HepG2 (cell line): ENCODE data around the gene VPS11. TPM values are rescaled to one million over a fixed set of nuclear protein-coding genes. Genes with fewer than 3 reads are reported as not detected.

Source experiments
- ATM ChIP-seq: fragments of 450-650 bp; IDR thresholded peaks from 2 replicates; pipeline ENCODE4 v1.7.1; 2017; ENCODE audit warnings: mild to moderate bottlenecking, borderline replicate concordance
- HCFC1 ChIP-seq: fragments of 150-350 bp; IDR thresholded peaks from 2 replicates; pipeline ENCODE4 v1.6.1; 2014; ENCODE audit warnings: low read depth, low read length
- IRF2 ChIP-seq: IDR thresholded peaks from 2 replicates; pipeline ENCODE4 v1.6.1; 2018; ENCODE audit warnings: missing genetic modification reagents, missing compliant biosample characterization
- KDM5B ChIP-seq: sonication (generic); formaldehyde crosslinking; IDR thresholded peaks from 2 replicates; pipeline ENCODE4 v1.4.0; 2020; ENCODE audit warnings: missing genetic modification reagents, mild to moderate bottlenecking, borderline replicate concordance
- NPAS2 ChIP-seq: sonication (generic); formaldehyde crosslinking; IDR thresholded peaks from 2 replicates; pipeline ENCODE4 v1.8.0; 2022; ENCODE audit warnings: mild to moderate bottlenecking, missing genetic modification reagents, borderline replicate concordance
- SALL1 ChIP-seq: sonication (generic); formaldehyde crosslinking; IDR thresholded peaks from 2 replicates; pipeline ENCODE4 v1.8.0; 2022; ENCODE audit warnings: mild to moderate bottlenecking, missing genetic modification reagents
- SYNCRIP ChIP-seq: fragments of 200-400 bp; formaldehyde crosslinking; IDR thresholded peaks from 2 replicates; pipeline ENCODE4 v1.6.1; 2018; ENCODE audit warnings: mild to moderate bottlenecking, low read depth, low read length; ENCODE audit not compliant: insufficient read depth
- ZNF10 ChIP-seq: sonication (generic); formaldehyde crosslinking; IDR thresholded peaks from 2 replicates; pipeline ENCODE4 v1.4.0; 2020; ENCODE audit warnings: mild to moderate bottlenecking, low read depth, missing genetic modification reagents, borderline replicate concordance
- ZNF484 ChIP-seq: sonication (generic); formaldehyde crosslinking; IDR thresholded peaks from 2 replicates; pipeline ENCODE4 v1.5.1; 2020; ENCODE audit warnings: mild to moderate bottlenecking, low read depth, missing genetic modification reagents, borderline replicate concordance
- ZNF556 ChIP-seq: sonication (generic); formaldehyde crosslinking; IDR thresholded peaks from 2 replicates; pipeline ENCODE4 v1.4.0; 2020; ENCODE audit warnings: mild to moderate bottlenecking, missing genetic modification reagents, borderline replicate concordance
- ZNF644 ChIP-seq: IDR thresholded peaks from 2 replicates; pipeline ENCODE4 v1.6.1; 2016; ENCODE audit warnings: low read depth
- ZNF747 ChIP-seq: sonication (generic); formaldehyde crosslinking; IDR thresholded peaks from 2 replicates; pipeline ENCODE4 v1.8.1; 2023; ENCODE audit warnings: missing genetic modification reagents, mild to moderate bottlenecking, borderline replicate concordance
- ZNF749 ChIP-seq: sonication (generic); formaldehyde crosslinking; IDR thresholded peaks from 2 replicates; pipeline ENCODE4 v1.8.0; 2022; ENCODE audit warnings: mild to moderate bottlenecking, missing genetic modification reagents, moderate library complexity, borderline replicate concordance
- polyA plus RNA-seq, 8 experiments: library from polyadenylated mRNA; depleted of rRNA in 3 of 8; stranded (reverse) in 7 of 8; unstranded in 1 of 8; fragments of >200 nt; fragmentation: Illumina TruSeq in 4 of 8; extraction: Trizol in 4 of 8; gene quantifications; 2 replicates each; pipeline versions ENCODE4 v1.2.1 to v1.2.3, GENCODE V29; 2011 to 2016; ENCODE audit warnings: low read depth in 4 of 8, missing spikeins in 1 of 8, mixed read lengths in 1 of 8; ENCODE audit not compliant: insufficient read depth in 1 of 8
- total RNA-seq, 5 experiments: library from RNA; depleted of rRNA; stranded (reverse); fragments of >200 nt; fragmentation: Illumina TruSeq; extraction: Trizol; gene quantifications; 2 replicates each; pipeline ENCODE4 v1.2.3, GENCODE V29; 2016; ENCODE audit warnings: low read depth in 1 of 5
- TF ChIP-seq, protein P1 (sequence below): sonication (generic); formaldehyde crosslinking; IDR thresholded peaks from 2 replicates; pipeline ENCODE4 v1.4.0; 2020; ENCODE audit warnings: low read depth, missing genetic modification reagents
- TF ChIP-seq, protein P2 (sequence below), 2 experiments: fragments of 450-650 bp in 1 of 2; sonication (generic) in 1 of 2; formaldehyde crosslinking in 1 of 2; IDR thresholded peaks; 2 replicates each; pipeline versions ENCODE4 v1.6.1 to v1.8.0; 2016 to 2022; ENCODE audit warnings: antibody characterized with exemption in 1 of 2, mild to moderate bottlenecking in 1 of 2, missing genetic modification reagents in 1 of 2

The VPS11 gene
- total and polyA plus RNA-seq, 2 of the 13 experiments (the other 11 are each of a cell fraction or from before 2014, with no cell fraction given) = 13.7 to 21.6 TPM

- TF ChIP-seq KDM5B (CRISPR knock-in tag) (peak; percentile 72; the same call in 1 of the 2 replicates), SYNCRIP (no peak), ZNF10 (CRISPR knock-in tag) (no peak), IRF2 (CRISPR knock-in tag) (0 out of 2 replicates have a peak, but pooled peaks have one; percentile 29), ZNF747 (CRISPR knock-in tag) (peak; percentile 60; the same call in 1 of the 2 replicates), NPAS2 (CRISPR knock-in tag) (no peak), SALL1 (CRISPR knock-in tag) (peak; percentile 76; the same call in 1 of the 2 replicates), ZNF644 (CRISPR knock-in tag) (no peak), ZNF556 (CRISPR knock-in tag) (no peak), ZNF749 (CRISPR knock-in tag) (no peak), ZNF484 (no peak), HCFC1 (peak; percentile 46; the same call in 1 of the 2 replicates), ATM (no peak)
- TF ChIP-seq, protein P1, sequence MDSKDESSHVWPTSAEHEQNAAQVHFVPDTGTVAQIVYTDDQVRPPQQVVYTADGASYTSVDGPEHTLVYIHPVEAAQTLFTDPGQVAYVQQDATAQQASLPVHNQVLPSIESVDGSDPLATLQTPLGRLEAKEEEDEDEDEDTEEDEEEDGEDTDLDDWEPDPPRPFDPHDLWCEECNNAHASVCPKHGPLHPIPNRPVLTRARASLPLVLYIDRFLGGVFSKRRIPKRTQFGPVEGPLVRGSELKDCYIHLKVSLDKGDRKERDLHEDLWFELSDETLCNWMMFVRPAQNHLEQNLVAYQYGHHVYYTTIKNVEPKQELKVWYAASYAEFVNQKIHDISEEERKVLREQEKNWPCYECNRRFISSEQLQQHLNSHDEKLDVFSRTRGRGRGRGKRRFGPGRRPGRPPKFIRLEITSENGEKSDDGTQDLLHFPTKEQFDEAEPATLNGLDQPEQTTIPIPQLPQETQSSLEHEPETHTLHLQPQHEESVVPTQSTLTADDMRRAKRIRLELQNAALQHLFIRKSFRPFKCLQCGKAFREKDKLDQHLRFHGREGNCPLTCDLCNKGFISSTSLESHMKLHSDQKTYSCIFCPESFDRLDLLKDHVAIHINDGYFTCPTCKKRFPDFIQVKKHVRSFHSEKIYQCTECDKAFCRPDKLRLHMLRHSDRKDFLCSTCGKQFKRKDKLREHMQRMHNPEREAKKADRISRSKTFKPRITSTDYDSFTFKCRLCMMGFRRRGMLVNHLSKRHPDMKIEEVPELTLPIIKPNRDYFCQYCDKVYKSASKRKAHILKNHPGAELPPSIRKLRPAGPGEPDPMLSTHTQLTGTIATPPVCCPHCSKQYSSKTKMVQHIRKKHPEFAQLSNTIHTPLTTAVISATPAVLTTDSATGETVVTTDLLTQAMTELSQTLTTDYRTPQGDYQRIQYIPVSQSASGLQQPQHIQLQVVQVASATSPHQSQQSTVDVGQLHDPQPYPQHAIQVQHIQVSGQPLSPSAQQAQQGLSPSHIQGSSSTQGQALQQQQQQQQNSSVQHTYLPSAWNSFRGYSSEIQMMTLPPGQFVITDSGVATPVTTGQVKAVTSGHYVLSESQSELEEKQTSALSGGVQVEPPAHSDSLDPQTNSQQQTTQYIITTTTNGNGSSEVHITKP (CRISPR knock-in tag) = no peak; the same call in 1 of the 2 replicates
- TF ChIP-seq, protein P2, sequence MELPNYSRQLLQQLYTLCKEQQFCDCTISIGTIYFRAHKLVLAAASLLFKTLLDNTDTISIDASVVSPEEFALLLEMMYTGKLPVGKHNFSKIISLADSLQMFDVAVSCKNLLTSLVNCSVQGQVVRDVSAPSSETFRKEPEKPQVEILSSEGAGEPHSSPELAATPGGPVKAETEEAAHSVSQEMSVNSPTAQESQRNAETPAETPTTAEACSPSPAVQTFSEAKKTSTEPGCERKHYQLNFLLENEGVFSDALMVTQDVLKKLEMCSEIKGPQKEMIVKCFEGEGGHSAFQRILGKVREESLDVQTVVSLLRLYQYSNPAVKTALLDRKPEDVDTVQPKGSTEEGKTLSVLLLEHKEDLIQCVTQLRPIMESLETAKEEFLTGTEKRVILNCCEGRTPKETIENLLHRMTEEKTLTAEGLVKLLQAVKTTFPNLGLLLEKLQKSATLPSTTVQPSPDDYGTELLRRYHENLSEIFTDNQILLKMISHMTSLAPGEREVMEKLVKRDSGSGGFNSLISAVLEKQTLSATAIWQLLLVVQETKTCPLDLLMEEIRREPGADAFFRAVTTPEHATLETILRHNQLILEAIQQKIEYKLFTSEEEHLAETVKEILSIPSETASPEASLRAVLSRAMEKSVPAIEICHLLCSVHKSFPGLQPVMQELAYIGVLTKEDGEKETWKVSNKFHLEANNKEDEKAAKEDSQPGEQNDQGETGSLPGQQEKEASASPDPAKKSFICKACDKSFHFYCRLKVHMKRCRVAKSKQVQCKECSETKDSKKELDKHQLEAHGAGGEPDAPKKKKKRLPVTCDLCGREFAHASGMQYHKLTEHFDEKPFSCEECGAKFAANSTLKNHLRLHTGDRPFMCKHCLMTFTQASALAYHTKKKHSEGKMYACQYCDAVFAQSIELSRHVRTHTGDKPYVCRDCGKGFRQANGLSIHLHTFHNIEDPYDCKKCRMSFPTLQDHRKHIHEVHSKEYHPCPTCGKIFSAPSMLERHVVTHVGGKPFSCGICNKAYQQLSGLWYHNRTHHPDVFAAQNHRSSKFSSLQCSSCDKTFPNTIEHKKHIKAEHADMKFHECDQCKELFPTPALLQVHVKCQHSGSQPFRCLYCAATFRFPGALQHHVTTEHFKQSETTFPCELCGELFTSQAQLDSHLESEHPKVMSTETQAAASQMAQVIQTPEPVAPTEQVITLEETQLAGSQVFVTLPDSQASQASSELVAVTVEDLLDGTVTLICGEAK (IDR thresholded peaks at IDR 0.05) = no peak
- TF ChIP-seq, protein P2 (CRISPR knock-in tag; IDR thresholded peaks at IDR 0.05) = peak; percentile 62; the same call in 1 of the 2 replicates
Measured at GRCh38 chr11:119121008-119121810, 53.6 kb downstream of the VPS11 start, which contains the start of gene HINFP (continued).
